Mucosa of descending colon (tissue), 3 donors: ENCODE data around the gene AGAP1. TPM values are rescaled to one million over a fixed set of nuclear protein-coding genes. Genes with fewer than 3 reads are reported as not detected.

Experiments
- ATAC-seq: fragments of 200-7000 bp; cut with Tn5 transposase; one replicate; pipeline ENCODE4 v1.9.1; 2020; ENCODE audit warnings: mild to moderate bottlenecking, moderate library complexity
- DNase-seq, 3 donors: peaks; one replicate each; pipeline ENCODE4 v3.0.0-alpha.2; 2020
- H3K36me3 ChIP-seq: fragments of 200-600 bp; one replicate; pipeline ENCODE4 v1.8.0; 2021; ENCODE audit warnings: low read depth, mild to moderate bottlenecking
- H3K4me1 ChIP-seq: fragments of 200-600 bp; one replicate; pipeline ENCODE4 v1.8.0; 2021; ENCODE audit warnings: low read depth, mild to moderate bottlenecking
- H3K4me3 ChIP-seq: fragments of 200-600 bp; one replicate; pipeline ENCODE4 v1.8.0; 2021; ENCODE audit warnings: mild to moderate bottlenecking
- H3K9me3 ChIP-seq: fragments of 200-600 bp; one replicate; pipeline ENCODE4 v1.8.0; 2021; ENCODE audit warnings: mild to moderate bottlenecking
- CTCF ChIP-seq: fragments of 200-600 bp; IDR thresholded peaks from one replicate; pipeline ENCODE4 v1.8.0; 2022; ENCODE audit warnings: antibody characterized with exemption, mild to moderate bottlenecking
- intact Hi-C, 2 donors: fragments of 100-400 bp; cut with DNase I in 1 of 2; cut with micrococcal nuclease in 1 of 2; formaldehyde crosslinking; loops; one replicate each; pipeline versions ENCODE4 v1.11.0 to v1.11.1; 2022; cut with DNase I, micrococcal nuclease
- total RNA-seq, 3 donors: library from RNA; stranded (reverse); fragmentation: NEBNext Ultra II Directional in 2 of 3; extraction: Animal tissue kit (Norgen Biotek cat#: 25700) in 2 of 3; gene quantifications; one replicate each; pipeline versions ENCODE4 v1.2.1 to v1.2.4, GENCODE V29; 2021 to 2023
- donor health status: DM: no; HTN: no; CAD: no; lungs with moderate emphysema.
- donor health status: DM: no; HTN: no; CAD: no.
- donor health status: DM: no; HTN: yes; CAD: no.

AGAP1 gene
- total RNA-seq, 3 donors from 2014 or later = 68.1 to 112 (median 88.9) TPM

DNA sequence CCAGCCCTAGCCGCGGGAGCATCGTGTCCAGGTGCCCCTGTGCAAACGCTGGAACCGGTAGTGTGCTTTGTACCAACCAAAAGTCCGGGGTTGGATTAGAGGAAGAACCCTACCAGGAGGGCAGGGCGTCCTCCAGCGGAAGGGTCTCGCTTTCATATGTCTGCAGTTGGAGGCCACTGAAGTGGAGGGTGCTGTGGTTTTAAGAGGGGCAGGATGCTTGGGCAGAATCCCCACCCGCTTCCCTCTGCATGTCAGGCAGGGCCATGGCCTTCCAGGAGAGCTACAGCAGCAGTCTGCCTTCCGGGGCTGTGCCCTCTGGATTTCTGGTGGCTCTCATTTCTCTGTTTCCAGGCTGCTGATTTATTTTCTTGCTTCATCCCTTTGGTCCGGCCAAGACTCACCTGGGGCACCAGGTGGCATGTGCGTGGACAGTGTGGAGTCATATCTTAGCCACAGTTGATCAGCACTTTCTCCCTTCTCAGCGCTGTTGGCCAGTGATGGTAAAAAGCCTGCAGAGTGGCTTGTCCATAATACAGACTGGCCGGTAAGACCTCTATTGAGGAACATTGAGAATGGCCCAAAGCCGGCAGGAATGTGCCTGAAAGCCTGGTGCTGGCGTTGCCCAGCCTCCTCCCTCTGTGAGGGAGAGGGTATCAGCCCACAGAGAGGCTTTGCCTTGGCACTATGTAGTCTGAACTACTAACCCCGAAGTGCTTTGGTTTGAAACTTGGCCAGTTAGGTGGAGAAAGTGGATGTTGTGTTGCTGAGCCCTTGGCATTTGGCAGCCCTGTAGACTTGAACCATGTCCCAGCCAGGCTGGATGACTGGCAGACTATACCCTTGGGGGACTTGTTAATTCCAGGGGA lies 1.8 kb downstream of the AGAP1 start:
- no peak for DNase-seq
- Histone ChIP-seq H3K9me3 (no peaks in the 10 kb centered on the region), H3K4me3 (peak overlapping the region; percentile 46), H3K36me3 (no peaks in the 10 kb centered on the region), H3K4me1 (peaks cover 13% of the 10 kb centered on the region)
- intact Hi-C loops = no loop called here
- ATAC-seq = peak; percentile 16
- TF ChIP-seq CTCF = no peak

- intact Hi-C loops = no loop called here
- Histone ChIP-seq H3K36me3 (no peaks in the 10 kb centered on the region), H3K4me1 (peaks cover 14% of the 10 kb centered on the region), H3K4me3 (no peak overlapping the region), H3K9me3 (no peaks in the 10 kb centered on the region)
- no peak for ATAC-seq
- no peak for DNase-seq
- TF ChIP-seq CTCF = no peak
Measured at GRCh38 chr2:235496239-235496621, 2.4 kb downstream of the AGAP1 start.

DNA sequence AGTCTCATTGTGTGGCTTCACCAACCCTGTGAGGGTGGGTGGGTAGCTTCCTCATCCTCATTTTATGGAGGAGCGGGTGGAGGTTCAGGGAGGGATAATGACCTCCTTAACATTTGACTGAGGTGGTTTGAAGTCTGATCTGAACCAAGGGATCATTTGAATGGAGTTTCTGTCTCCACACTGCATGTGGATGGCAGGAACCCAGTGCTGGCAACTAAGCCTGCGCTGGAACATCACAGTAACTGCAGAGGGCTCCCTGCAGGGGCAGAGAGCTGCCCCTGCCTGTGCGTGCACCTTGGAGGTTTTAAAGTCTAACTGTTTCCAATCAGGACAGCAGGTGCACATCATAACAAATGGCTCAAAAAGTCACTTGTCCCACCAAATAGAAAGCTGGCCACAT lies 3.3 kb downstream of the AGAP1 start:
- H3K9me3 ChIP-seq = no peaks in the 10 kb centered on the region
- H3K36me3 ChIP-seq = no peaks in the 10 kb centered on the region
- TF ChIP-seq CTCF = no peak
- H3K4me1 ChIP-seq = peaks cover 15% of the 10 kb centered on the region
- DNase-seq (no peak), ATAC-seq (no peak)
- H3K4me3 ChIP-seq = no peak overlapping the region
- intact Hi-C loops = no loop called here

GRCh38 chr2:235498541-235498940 lies 4.7 kb downstream of the AGAP1 start:
- no peaks in the 10 kb centered on the region for H3K9me3 ChIP-seq
- H3K36me3 ChIP-seq = no peaks in the 10 kb centered on the region
- DNase-seq (no peak), ATAC-seq (no peak)
- intact Hi-C loops = no loop called here
- H3K4me3 ChIP-seq = no peak overlapping the region
- peaks cover 15% of the 10 kb centered on the region for H3K4me1 ChIP-seq
- no peak for TF ChIP-seq CTCF

GRCh38 chr2:235498946-235499812 lies 5.3 kb downstream of the AGAP1 start:
- no peaks in the 10 kb centered on the region for H3K9me3 ChIP-seq
- no peaks in the 10 kb centered on the region for H3K36me3 ChIP-seq
- DNase-seq (no peak), ATAC-seq (no peak)
- TF ChIP-seq CTCF = no peak
- H3K4me3 ChIP-seq = no peak overlapping the region
- intact Hi-C loops = no loop called here
- peaks cover 15% of the 10 kb centered on the region for H3K4me1 ChIP-seq
